NCI-H1092 (cell line): Measurements from ENCODE around the gene PRPF39.
A peak's percentile ranks its signal among the peaks of the same experiment; 100 is the strongest.
"Not testable (repeated sequence)": the region's sequence is repeated elsewhere in the genome, so short reads cannot be mapped to it uniquely, and the experiment has no call there.

Experiments
- DNase-seq: peaks from one replicate; lab custom pipeline; 2025; lab: John Stamatoyannopoulos, UW

The PRPF39 gene, protein sequence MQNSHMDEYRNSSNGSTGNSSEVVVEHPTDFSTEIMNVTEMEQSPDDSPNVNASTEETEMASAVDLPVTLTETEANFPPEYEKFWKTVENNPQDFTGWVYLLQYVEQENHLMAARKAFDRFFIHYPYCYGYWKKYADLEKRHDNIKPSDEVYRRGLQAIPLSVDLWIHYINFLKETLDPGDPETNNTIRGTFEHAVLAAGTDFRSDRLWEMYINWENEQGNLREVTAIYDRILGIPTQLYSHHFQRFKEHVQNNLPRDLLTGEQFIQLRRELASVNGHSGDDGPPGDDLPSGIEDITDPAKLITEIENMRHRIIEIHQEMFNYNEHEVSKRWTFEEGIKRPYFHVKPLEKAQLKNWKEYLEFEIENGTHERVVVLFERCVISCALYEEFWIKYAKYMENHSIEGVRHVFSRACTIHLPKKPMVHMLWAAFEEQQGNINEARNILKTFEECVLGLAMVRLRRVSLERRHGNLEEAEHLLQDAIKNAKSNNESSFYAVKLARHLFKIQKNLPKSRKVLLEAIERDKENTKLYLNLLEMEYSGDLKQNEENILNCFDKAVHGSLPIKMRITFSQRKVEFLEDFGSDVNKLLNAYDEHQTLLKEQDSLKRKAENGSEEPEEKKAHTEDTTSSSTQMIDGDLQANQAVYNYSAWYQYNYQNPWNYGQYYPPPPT

DNA sequence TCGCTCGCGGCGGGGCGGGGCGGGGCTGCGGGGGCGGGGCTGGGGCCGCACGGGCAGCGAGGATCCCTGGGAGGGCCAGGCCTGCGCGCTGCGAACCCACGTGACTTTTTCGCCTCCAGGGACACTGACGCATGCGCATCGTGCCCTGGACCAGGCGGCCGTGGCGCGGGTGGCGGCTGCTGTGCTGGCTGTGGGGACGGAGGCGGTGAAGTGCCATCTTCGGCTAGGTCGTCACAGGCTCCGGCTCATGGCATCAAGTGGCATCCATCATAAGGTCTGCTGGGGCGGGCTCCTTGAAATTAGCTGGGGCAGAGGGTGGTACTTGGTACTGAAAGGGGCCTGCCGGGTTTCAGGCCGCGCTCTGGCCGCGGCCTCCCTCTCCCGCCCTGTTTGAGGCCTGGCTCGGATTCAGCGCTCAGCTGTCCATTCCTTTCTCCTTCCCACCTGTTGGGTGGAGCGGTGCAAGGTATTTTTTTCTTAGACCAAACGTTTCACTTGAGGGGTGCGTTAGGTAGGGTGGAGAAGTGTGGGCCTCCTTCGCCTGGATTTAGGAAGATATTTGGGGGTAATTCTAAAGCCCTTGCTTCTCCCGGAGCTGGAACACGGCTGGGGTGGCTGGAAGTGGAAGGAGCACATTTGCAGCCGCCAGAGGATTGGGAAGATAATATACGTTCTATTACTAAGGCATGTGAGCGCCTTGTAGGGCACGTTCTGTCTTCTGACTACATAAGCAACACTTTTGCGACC is at the start of gene PRPF39:
TSS of gene PRPF39 (plus strand) at position 141 of the 747 bp plus-strand sequence. CDS start 11,124 bp downstream, outside the sequence.
- peak; percentile 94 for DNase-seq

DNA sequence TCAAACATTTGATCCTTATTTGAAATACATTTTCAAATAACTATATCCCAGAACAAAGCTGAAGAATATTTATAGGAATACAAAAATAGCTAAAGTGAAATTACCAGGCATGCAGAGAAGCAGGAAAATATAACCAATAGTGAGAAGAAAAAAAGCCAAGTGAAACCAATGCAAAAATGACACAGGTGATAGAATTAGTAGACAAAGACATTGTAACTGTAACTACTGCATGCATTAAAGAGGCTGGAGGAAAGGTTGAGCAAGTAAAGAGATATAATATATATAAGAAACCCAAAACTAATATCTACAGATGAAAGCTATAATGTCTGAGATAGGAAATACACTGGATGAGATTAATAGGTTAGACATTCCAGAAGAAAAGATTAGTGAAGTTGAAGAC is 49.2 kb upstream of the PRPF39 start:
- no peak for DNase-seq

GRCh38 chr14:45038256-45038655 is 45.7 kb upstream of the PRPF39 start:
- DNase-seq, result no peak

GRCh38 chr14:45038865-45039264 is 45.1 kb upstream of the PRPF39 start:
- DNase-seq, result no peak

- DNase-seq, result no peak
Measured at GRCh38 chr14:45039390-45039789, 44.5 kb upstream of the PRPF39 start.

DNA sequence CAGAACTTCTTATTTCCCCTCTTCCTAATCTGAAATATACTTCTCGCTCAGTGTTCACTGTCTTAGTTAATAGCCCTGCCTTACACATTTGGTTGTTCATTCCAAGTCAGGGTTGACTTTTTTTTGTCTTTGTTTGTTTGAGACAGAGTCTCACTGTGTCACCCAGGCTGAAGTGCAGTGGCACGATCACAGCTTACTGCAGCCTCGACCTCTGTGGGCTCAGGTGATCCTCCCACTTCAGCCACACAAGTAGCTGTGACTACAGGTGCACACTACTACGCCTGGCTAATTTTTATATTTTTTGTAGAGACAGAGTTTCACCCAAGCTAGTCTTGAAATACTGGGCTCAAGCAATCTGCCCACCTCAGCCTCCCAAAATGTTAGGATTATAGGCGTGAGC is 42.3 kb upstream of the PRPF39 start:
- DNase-seq, result no peak

DNA sequence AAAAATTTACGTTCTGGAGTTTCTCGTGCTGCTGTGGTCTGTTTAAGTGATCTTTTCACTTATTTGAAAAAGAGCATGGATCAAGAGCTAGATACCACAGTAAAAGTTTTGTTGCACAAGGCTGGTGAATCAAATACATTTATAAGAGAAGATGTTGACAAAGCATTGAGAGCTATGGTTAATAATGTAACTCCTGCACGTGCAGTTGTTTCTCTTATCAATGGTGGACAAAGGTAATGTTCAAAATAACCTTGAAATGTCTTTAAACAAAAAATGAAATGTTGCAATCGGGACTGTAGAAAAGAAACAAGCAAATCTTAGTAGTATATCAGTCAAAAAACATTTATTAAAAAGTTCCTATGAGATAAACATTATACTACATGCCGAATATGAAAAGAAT is 39.3 kb upstream of the PRPF39 start:
- no peak for DNase-seq

- DNase-seq, result no peak
Measured at GRCh38 chr14:45048385-45048784, 35.5 kb upstream of the PRPF39 start.

DNA sequence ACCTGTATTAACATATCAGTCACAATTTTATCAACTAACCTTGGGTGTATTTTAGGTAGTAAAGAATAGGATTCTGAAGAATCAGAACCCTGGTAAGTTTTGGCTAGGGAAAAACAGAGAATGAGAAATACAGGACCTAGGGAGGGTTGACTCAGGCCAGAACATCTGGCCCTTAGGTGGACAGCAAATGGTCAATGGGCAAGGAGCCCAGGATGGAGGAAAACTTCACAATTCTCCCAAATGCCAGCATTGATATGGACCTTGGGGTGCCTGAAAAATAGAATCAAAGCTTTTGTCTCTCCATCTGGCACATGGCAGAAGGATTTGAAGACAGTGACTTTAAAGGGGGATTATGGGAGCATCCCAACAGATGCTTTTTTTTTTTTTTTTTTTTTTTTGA is 32.7 kb upstream of the PRPF39 start:
- DNase-seq, result no peak

- no peak for DNase-seq
Measured at GRCh38 chr14:45051896-45052295, 32.0 kb upstream of the PRPF39 start.

- no peak for DNase-seq
Measured at GRCh38 chr14:45057349-45057748, 26.6 kb upstream of the PRPF39 start.

DNA sequence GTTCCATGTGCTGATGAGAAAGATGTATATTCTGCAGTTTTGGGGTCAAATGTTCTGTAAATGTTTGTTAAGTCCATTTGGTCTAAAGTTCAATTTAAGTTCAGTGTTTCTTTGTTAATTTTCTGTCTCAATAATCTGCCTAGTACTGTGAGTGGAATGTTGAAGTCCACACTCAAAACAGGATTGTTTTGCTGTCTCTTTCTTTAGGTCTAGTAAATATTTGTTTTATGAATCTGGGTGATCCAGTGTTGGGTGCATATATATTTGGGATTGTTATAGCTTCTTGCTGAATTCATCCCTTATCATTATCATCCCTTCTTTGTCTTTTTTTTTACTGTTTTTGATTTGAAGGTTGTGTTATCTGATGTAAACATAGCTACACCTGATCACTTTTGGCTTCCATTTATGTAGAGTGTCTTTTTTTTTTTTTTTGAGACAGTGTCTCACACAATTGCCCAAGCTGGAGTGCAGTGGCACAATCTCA is 26.0 kb upstream of the PRPF39 start:
- no peak for DNase-seq

DNA sequence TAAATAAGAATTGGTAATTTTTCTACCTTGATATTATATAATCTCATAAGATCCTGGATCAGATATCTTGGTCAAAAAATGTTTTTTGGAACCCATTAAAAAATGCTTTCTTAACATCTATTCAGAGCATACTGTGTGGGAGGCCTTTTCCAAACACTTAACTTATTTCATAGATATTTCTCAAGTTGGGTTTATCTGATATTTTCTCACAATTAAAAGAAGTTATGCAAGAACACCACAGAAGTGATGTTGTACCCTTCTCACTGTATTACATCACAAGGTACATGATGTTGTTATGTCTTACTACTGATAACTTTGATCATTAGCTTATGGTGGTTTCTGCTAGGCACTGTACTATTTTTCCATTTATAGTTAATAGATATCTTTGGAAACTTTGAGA is 23.4 kb upstream of the PRPF39 start:
- DNase-seq, result no peak

DNA sequence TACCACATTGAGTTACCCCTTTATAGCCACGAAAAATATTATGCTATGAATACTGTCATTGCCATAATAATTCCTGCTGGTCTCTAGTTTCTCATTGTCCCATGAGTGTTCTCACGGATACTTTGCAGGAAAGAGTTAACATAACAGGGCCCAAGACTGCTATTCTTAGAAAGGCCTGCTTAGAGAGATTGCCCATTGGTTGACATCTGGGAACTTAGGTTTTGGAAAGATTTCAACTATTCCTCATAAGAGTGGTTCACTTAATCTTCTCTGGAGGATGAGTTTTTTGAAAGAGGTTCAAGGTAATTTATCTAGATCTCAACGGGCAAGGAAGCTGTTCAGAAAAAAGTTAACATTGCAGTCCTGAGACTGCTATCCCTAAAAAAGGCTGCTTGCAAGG is 18.4 kb upstream of the PRPF39 start:
- no peak for DNase-seq

- DNase-seq, result no peak
Measured at GRCh38 chr14:45065956-45066355, 18.0 kb upstream of the PRPF39 start.

DNA sequence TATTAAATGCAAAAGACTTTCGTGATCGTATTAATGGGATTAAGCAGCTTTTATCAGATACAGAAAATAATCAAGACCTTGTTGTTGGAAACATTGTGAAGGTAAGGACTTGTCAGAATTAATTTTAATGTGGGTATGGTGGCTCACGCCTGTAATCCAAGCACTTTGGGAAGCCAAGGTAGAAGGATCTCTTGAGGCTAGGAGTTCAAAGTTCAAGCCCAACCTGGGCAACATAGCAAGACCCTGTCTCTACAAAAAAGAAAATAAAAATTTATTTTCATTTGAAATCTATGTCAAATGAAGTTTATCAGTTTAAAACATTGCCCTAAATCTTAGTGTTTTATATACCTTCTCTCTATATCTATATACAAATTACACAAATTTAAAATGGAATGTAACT is 17.2 kb upstream of the PRPF39 start:
- DNase-seq, result no peak

DNA sequence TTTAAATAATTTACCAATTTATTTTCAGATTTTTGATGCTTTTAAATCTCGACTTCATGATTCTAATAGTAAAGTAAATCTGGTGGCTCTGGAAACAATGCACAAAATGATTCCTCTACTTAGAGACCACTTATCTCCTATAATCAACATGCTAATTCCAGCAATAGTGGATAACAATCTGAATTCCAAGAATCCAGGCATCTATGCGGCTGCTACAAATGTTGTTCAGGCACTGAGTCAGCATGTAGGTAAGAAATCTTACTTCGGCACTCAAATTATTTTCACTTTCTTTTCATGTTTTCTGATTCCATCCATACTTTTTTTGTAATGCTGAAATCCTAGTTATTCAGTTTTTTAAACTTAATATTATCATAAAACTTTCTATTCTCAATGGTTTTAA is 15.5 kb upstream of the PRPF39 start:
- no peak for DNase-seq

DNA sequence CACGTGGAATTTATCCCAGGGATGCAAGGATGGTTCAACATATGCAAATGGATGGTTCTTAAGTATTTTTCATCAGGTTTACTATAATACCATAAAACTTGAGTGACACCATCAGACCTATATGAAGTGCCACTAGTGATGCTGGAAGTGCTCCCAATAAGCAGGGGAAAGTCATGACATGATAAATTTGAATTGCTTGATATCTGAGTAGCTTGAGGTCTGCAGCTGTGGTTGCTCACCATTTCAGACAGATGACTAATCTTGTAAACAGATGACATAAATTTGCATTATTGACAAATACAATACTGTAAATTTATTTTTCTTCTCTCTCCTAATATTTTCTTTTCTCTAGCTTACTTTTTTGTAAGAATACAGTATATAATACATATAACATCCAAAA is 13.7 kb upstream of the PRPF39 start:
- no peak for DNase-seq

DNA sequence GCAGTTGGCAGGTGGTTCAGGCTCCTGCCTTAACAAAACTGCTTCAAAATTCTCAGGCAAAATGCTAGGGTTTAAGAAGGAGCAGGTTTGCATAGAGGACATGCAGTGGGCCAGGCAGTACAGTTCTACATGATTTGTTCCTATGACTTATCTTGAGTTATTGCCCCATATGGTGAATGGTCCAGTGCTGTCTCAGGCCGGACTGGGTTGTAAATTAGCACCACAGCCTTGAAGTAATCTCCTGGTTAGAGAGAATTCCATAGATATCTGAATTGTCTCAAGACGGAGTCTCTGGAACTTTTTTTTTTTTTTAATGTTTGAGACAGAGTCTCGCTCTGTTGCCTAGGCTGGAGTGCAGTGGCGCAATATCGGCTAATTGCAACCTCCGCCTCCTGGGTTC is 11.8 kb upstream of the PRPF39 start:
- no peak for DNase-seq

DNA sequence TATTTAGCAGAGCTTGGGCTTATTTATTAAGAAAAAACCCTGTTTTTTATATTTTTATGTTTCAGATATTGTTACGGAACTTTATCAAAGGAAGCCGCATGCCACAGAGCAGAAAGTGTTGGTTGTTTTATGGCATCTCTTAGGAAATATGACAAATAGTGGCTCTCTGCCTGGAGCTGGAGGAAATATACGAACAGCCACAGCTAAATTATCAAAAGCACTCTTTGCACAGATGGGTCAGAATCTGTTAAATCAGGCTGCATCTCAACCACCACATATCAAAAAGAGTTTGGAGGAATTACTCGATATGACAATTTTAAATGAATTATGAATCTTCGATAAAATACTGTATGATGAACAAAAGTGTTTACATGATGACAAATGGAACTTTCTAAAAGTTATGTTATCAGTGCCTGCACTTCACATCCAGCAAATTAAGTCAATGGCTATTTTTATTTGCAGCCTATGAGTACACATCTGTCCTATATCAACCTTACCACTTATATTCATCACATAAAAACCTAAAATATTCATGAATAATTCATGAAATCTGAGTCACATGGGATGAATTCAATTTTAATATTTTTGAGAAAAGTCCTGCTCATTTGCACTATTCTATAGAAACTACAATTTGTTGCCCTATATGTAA is 10.6 kb upstream of the PRPF39 start:
- DNase-seq, result no peak

GRCh38 chr14:45078323-45078722 is 5.6 kb upstream of the PRPF39 start:
- no peak for DNase-seq

GRCh38 chr14:45080416-45080968 is 3.4 kb upstream of the PRPF39 start:
- not testable (repeated sequence) for DNase-seq
